ENCODE results near the gene ZNF436. TPM values are rescaled to one million over a fixed set of nuclear protein-coding genes. Genes with fewer than 3 reads are reported as not detected.
"Not testable (repeated sequence)": the region's sequence is repeated elsewhere in the genome, so short reads cannot be mapped to it uniquely, and the experiment has no call there.

The ZNF436 gene
- total RNA-seq, 1 donor from 2014 or later, result 13.9 TPM

GRCh38 chr1:23376890-23377811 lies 7.5 kb upstream of the ZNF436 start:
- Mint-ChIP-seq H3K4me1 (ENCODE audit: low read depth) (peaks cover 29% of the 10 kb centered on the region), H3K36me3 (ENCODE audit: insufficient read depth) (peaks cover 4% of the 10 kb centered on the region), H3K27ac (peak overlapping the region; percentile 92), H3K9me3 (ENCODE audit: low read depth) (no peaks in the 10 kb centered on the region), H3K4me3 (ENCODE audit: low read depth) (no peak overlapping the region), H3K27me3 (no peaks in the 10 kb centered on the region)
- TF ChIP-seq CTCF (IDR thresholded peaks at IDR 0.05; ENCODE audit: unreplicated experiment), result no peak
- DNase-seq (ENCODE audit: low spot score, unreplicated experiment), result no peak

- not testable (repeated sequence) for H3K36me3 Mint-ChIP-seq (ENCODE audit: insufficient read depth); H3K9me3 Mint-ChIP-seq (ENCODE audit: low read depth); H3K27me3 Mint-ChIP-seq; DNase-seq (ENCODE audit: low spot score, unreplicated experiment); H3K4me3 Mint-ChIP-seq (ENCODE audit: low read depth); H3K27ac Mint-ChIP-seq
- H3K4me1 Mint-ChIP-seq (ENCODE audit: low read depth), result peaks cover 54% of the 10 kb centered on the region
These were observed 4.6 kb upstream of the ZNF436 start for GRCh38 chr1:23374079-23374735.

GRCh38 chr1:23371987-23372880 lies 2.6 kb upstream of the ZNF436 start:
- Mint-ChIP-seq H3K4me3 (ENCODE audit: low read depth) (peak overlapping the region; percentile 32), H3K9me3 (ENCODE audit: low read depth) (no peaks in the 10 kb centered on the region), H3K4me1 (ENCODE audit: low read depth) (peaks cover 56% of the 10 kb centered on the region), H3K36me3 (ENCODE audit: insufficient read depth) (peaks cover 5% of the 10 kb centered on the region), H3K27me3 (no peaks in the 10 kb centered on the region), H3K27ac (peak overlapping the region; percentile 86)
- TF ChIP-seq CTCF (IDR thresholded peaks at IDR 0.05; ENCODE audit: unreplicated experiment), result no peak
- no peak for DNase-seq (ENCODE audit: low spot score, unreplicated experiment)

GRCh38 chr1:23370709-23371584 lies 1.3 kb upstream of the ZNF436 start:
- H3K4me1 Mint-ChIP-seq (ENCODE audit: low read depth), result peaks cover 56% of the 10 kb centered on the region
- H3K27me3 Mint-ChIP-seq, result no peaks in the 10 kb centered on the region
- peak; percentile 15 for DNase-seq (ENCODE audit: low spot score, unreplicated experiment)
- peaks cover 9% of the 10 kb centered on the region for H3K9me3 Mint-ChIP-seq (ENCODE audit: low read depth)
- H3K36me3 Mint-ChIP-seq (ENCODE audit: insufficient read depth), result peaks cover 18% of the 10 kb centered on the region
- peak overlapping the region; percentile 99 for H3K27ac Mint-ChIP-seq
- peak overlapping the region; percentile 96 for H3K4me3 Mint-ChIP-seq (ENCODE audit: low read depth)
- TF ChIP-seq CTCF (IDR thresholded peaks at IDR 0.05; ENCODE audit: unreplicated experiment), result peak; percentile 36

DNA sequence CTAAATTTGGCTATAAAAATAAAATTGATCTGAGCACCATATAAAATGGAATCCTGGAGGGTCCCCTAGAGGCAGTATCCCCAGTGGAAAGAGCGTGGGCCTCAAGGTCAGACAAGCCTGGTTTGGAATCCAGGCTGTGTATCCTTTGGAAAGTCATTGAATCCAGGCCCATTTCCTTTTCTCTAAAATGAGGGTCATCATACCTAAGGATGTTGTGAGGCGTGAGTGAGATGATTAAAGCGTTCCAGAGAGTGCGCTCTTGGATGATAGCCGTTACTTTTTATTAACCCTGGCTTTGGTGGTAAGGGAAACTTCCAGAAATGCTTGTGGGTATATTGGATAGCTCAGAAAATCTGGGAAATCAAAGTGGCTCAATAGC lies 683 bp upstream of the ZNF436 start:
- Mint-ChIP-seq H3K27me3 (no peaks in the 10 kb centered on the region), H3K36me3 (ENCODE audit: insufficient read depth) (peaks cover 22% of the 10 kb centered on the region), H3K4me3 (ENCODE audit: low read depth) (peak overlapping the region; percentile 96), H3K9me3 (ENCODE audit: low read depth) (peaks cover 11% of the 10 kb centered on the region), H3K4me1 (ENCODE audit: low read depth) (peaks cover 56% of the 10 kb centered on the region), H3K27ac (peak overlapping the region; percentile 99)
- no peak for DNase-seq (ENCODE audit: low spot score, unreplicated experiment)
- no peak for TF ChIP-seq CTCF (IDR thresholded peaks at IDR 0.05; ENCODE audit: unreplicated experiment)

All from progenitor cell of endocrine pancreas (in vitro differentiated cells).